Right lobe of liver (tissue), 6 donors: ENCODE data around the gene HERPUD2. TPM values are rescaled to one million over a fixed set of nuclear protein-coding genes. Genes with fewer than 3 reads are reported as not detected.

Experiments
- ATAC-seq, 4 donors: fragments of 200-7000 bp; cut with Tn5 transposase; one replicate each; pipeline ENCODE4 v1.9.1; 2020; ENCODE audit warnings: mild to moderate bottlenecking in 4 of 4, moderate library complexity in 4 of 4
- DNase-seq, 3 donors: peaks; one replicate each; pipeline ENCODE4 v3.0.0-alpha.2; 2020
- H3K27ac ChIP-seq, 3 donors: fragments of 200-600 bp; one replicate each; pipeline ENCODE4 v1.8.0; 2022
- H3K27me3 ChIP-seq, 2 donors: fragments of 200-600 bp; one replicate each; pipeline ENCODE4 v1.8.0; 2022
- H3K36me3 ChIP-seq, 4 donors: fragments of 200-600 bp; sonication (generic) in 1 of 4; one replicate each; pipeline versions ENCODE4 v1.5.1 to v1.8.0; 2017 to 2022; ENCODE audit warnings: control low read depth in 1 of 4
- H3K4me1 ChIP-seq, 4 donors: fragments of 200-600 bp; sonication (generic) in 1 of 4; one replicate each; pipeline versions ENCODE4 v1.5.1 to v1.8.0; 2017 to 2022; ENCODE audit warnings: control low read depth in 1 of 4
- H3K4me3 ChIP-seq, 3 donors: fragments of 200-600 bp; one replicate each; pipeline ENCODE4 v1.8.0; 2022
- H3K9me3 ChIP-seq, 4 donors: fragments of 200-600 bp; sonication (generic) in 1 of 4; one replicate each; pipeline versions ENCODE4 v1.5.1 to v1.8.0; 2017 to 2022; ENCODE audit warnings: control low read depth in 1 of 4
- POLR2A ChIP-seq: fragments of 450-650 bp; IDR thresholded peaks from one replicate; pipeline ENCODE4 v1.6.1; 2017; ENCODE audit warnings: antibody characterized with exemption, mild to moderate bottlenecking
- WGBS: methylation state at CpG from one replicate; pipeline ENCODE4 v1.1.6; 2018; ENCODE audit warnings: low coverage, low lambda C conversion rate; ENCODE audit not compliant: insufficient coverage; ENCODE audit errors: missing lambda C conversion rate; 5-methylcytosine and 5-hydroxymethylcytosine counted together
- intact Hi-C, 2 donors: fragments of 100-400 bp; cut with DNase I; formaldehyde crosslinking; loops; one replicate each; pipeline versions ENCODE4 v1.11.2 to v1.14.1; 2022
- total RNA-seq, 6 experiments: library from RNA; depleted of rRNA in 2 of 6; stranded (reverse); fragments of >200 nt in 2 of 6; fragmentation: NEBNext Ultra II Directional in 3 of 6; extraction: Animal tissue kit (Norgen Biotek cat#: 25700) in 3 of 6; gene quantifications; one replicate each; pipeline versions ENCODE4 v1.1.0 to v1.2.4, GENCODE V29; 2016 to 2023
- TF ChIP-seq, protein P1 (sequence below), 4 donors: fragments of 200-600 bp in 3 of 4; fragments of 450-650 bp in 1 of 4; IDR thresholded peaks; one replicate each; pipeline versions ENCODE4 v1.5.1 to v1.8.0; 2016 to 2022; ENCODE audit warnings: antibody characterized with exemption in 4 of 4, mild to moderate bottlenecking in 2 of 4
- donor health status: DM: no; HTN: yes; CAD: no.
- donor health status: DM: no; HTN: no; CAD: no.
- donor health status: DM: no; HTN: no; CAD: no.
- donor health status: DM: no; HTN: yes; CAD: no.
- donor health status: DM: no; HTN: yes; CAD: no.

The HERPUD2 gene
- total RNA-seq, 6 experiments from 2014 or later: 15.4 to 26.7 (median 20.6) TPM

DNA sequence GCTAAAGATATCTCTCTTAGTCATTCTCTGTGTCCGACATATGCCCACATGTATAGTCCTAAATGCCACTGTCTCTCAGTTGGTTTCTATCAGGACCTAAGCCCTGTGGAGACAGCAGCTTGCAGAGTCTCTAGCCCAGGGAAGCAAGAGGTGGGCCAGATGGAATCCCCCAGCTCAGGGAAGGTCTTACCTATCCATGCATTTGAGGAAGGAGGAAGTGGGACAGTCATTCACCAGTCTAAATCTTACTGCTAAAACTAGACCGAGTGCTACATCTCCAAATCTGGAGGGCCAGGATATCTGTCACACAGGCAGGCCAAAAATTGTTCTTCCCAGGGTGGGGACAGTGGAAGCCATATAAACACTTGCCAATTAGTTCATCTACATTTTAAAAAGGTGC, 26.4 kb upstream of the HERPUD2 start:
- DNase-seq: no peak
- H3K36me3 ChIP-seq: no peaks in the 10 kb centered on the region
- no peaks in the 10 kb centered on the region for H3K9me3 ChIP-seq
- intact Hi-C loops: no loop called here
- TF ChIP-seq, protein P1, sequence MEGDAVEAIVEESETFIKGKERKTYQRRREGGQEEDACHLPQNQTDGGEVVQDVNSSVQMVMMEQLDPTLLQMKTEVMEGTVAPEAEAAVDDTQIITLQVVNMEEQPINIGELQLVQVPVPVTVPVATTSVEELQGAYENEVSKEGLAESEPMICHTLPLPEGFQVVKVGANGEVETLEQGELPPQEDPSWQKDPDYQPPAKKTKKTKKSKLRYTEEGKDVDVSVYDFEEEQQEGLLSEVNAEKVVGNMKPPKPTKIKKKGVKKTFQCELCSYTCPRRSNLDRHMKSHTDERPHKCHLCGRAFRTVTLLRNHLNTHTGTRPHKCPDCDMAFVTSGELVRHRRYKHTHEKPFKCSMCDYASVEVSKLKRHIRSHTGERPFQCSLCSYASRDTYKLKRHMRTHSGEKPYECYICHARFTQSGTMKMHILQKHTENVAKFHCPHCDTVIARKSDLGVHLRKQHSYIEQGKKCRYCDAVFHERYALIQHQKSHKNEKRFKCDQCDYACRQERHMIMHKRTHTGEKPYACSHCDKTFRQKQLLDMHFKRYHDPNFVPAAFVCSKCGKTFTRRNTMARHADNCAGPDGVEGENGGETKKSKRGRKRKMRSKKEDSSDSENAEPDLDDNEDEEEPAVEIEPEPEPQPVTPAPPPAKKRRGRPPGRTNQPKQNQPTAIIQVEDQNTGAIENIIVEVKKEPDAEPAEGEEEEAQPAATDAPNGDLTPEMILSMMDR (IDR thresholded peaks at IDR 0.05): no peak
- 61% methylated on average over 2 of the region's 2 CpGs for WGBS
- H3K4me3 ChIP-seq: no peak overlapping the region
- H3K4me1 ChIP-seq: no peaks in the 10 kb centered on the region
- H3K27me3 ChIP-seq: no peaks in the 10 kb centered on the region
- no peak for ATAC-seq
- H3K27ac ChIP-seq: no peak overlapping the region

DNA sequence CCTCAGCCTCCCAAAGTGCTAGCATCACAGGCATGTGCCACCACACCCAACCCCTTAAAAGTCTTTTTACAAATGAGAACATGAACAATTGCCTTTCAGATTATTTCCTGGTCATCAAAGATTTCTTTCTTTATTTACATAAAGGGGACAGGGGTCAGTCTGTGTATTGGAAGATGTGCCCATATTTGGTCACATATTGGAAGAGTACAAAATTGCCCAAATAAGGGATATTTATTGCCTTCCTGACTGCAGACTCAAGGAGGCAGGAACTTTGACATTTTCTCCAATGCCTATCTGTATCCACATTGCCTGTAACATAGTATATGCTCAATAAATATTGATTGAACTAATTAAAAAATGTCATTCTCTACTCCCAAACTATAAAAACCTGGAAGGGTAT, 25.9 kb upstream of the HERPUD2 start:
- no peak overlapping the region for H3K4me3 ChIP-seq
- no peaks in the 10 kb centered on the region for H3K4me1 ChIP-seq
- intact Hi-C loops: no loop called here
- H3K27ac ChIP-seq: no peak overlapping the region
- peak in 2 of 4 donors; percentile 32 to 55 for ATAC-seq
- H3K27me3 ChIP-seq: no peaks in the 10 kb centered on the region
- DNase-seq: no peak
- H3K36me3 ChIP-seq: no peaks in the 10 kb centered on the region
- TF ChIP-seq, protein P1 (IDR thresholded peaks at IDR 0.05): no peak
- no peak for TF ChIP-seq POLR2A
- no peaks in the 10 kb centered on the region for H3K9me3 ChIP-seq

DNA sequence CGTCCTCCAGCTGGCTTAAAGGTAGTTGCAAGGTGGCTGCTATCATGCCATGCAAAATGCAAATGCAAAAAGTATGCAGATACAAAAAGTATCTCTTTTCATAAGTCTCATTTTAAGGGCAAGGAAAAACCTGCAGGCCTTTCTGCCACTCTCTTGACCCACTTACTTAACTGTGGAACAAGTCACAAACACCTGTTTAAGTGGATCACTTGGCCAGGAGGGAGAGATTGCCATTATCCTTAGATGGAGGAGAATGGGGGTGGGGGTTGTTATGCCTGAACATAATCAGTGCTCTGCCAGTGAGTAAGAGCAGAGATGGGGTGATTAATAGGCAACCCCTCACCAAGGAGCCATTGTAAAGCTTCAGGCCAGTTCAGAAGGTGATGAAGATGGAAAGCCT, 25.1 kb upstream of the HERPUD2 start:
- ATAC-seq (no peak), DNase-seq (no peak)
- Histone ChIP-seq H3K36me3 (no peaks in the 10 kb centered on the region), H3K4me1 (no peaks in the 10 kb centered on the region), H3K9me3 (no peaks in the 10 kb centered on the region), H3K27ac (no peak overlapping the region), H3K4me3 (no peak overlapping the region), H3K27me3 (no peaks in the 10 kb centered on the region)
- intact Hi-C loops: no loop called here
- 100% methylated on average over 1 of the region's 1 CpG for WGBS
- TF ChIP-seq, protein P1 (IDR thresholded peaks at IDR 0.05): no peak
- no peak for TF ChIP-seq POLR2A

DNA sequence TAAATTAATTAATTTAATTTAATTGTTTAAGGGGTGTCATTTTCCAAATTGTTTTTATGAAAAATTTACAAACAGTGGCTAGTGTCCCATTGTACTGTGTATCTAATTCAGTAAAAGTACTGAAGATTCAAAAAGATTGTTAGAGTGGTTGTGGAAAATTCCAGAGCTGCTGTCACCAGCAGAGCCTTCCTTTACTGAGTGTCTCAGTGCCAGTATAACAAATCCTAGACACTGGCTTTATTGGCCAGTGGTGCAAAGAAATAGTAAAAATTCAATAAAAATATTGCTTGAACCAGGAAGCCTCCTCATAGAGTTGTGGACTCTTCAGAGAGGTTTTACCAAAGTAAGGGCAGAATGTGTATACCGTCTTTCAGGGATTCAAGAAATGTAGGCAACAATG, 23.1 kb upstream of the HERPUD2 start:
- no peak overlapping the region for H3K4me3 ChIP-seq
- H3K9me3 ChIP-seq: no peaks in the 10 kb centered on the region
- no peak for ATAC-seq
- H3K27me3 ChIP-seq: no peaks in the 10 kb centered on the region
- H3K27ac ChIP-seq: no peak overlapping the region
- no peaks in the 10 kb centered on the region for H3K4me1 ChIP-seq
- DNase-seq: no peak
- WGBS: 82% methylated on average over 1 of the region's 1 CpG
- no peaks in the 10 kb centered on the region for H3K36me3 ChIP-seq
- TF ChIP-seq, protein P1 (IDR thresholded peaks at IDR 0.05): no peak
- TF ChIP-seq POLR2A: no peak
- intact Hi-C loops: loop anchor here in 1 of 2 donors (10.0 kb wide), 1 partner anchor 187 kb away; no protein-coding TSS in a partner anchor

DNA sequence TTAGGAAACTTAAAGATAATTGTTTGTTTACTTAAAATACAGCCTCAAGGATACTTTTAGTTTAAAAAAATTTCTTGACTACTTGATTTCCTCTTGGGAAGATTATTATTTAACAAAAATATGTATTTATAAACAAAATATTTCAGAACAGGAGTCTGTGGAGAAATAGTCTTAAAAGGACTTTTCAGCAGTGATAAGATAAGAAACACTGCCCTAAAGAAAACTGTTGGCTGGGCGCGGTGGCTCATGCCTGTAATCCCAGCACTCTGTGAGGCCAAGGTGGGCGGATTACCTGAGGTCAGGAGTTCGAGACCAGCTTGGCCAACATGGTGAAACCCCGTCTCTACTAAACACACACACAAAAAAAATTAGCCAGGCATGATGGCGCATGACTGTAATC, 22.6 kb upstream of the HERPUD2 start:
- Histone ChIP-seq H3K27ac (no peak overlapping the region), H3K4me1 (no peaks in the 10 kb centered on the region), H3K9me3 (no peaks in the 10 kb centered on the region), H3K4me3 (no peak overlapping the region), H3K36me3 (no peaks in the 10 kb centered on the region), H3K27me3 (no peaks in the 10 kb centered on the region)
- intact Hi-C loops: loop anchor here in 1 of 2 donors (10.0 kb wide), 1 partner anchor 187 kb away; no protein-coding TSS in a partner anchor
- TF ChIP-seq, protein P1 (IDR thresholded peaks at IDR 0.05): no peak
- TF ChIP-seq POLR2A: no peak
- ATAC-seq (no peak), DNase-seq (no peak)
- 66% methylated on average over 5 of the region's 6 CpGs for WGBS
